Uterus (tissue), 4 donors: ENCODE data around the gene SNX22. TPM values are rescaled to one million over a fixed set of nuclear protein-coding genes. Genes with fewer than 3 reads are reported as not detected.

Source experiments
- DNase-seq, 2 donors: peaks; one replicate each; pipeline ENCODE4 v3.0.0-alpha.2; 2019 to 2020
- H3K27ac ChIP-seq, 2 donors: fragments of 200-600 bp; sonication (generic); 1 replicate in 1 of 2; 2 replicates in 1 of 2; pipeline ENCODE4 v1.5.1; 2016 to 2018
- H3K27me3 ChIP-seq, 2 donors: fragments of 200-600 bp; sonication (generic); one replicate each; pipeline ENCODE4 v1.5.1; 2018 to 2019; ENCODE audit warnings: control low read depth in 1 of 2
- H3K36me3 ChIP-seq, 2 donors: fragments of 200-600 bp; sonication (generic); one replicate each; pipeline ENCODE4 v1.5.1; 2019; ENCODE audit warnings: control low read depth in 1 of 2
- H3K4me1 ChIP-seq, 2 donors: fragments of 200-600 bp; sonication (generic); one replicate each; pipeline ENCODE4 v1.5.1; 2018 to 2019; ENCODE audit warnings: control low read depth in 1 of 2
- H3K4me3 ChIP-seq, 2 donors: fragments of 200-600 bp; sonication (generic); 1 replicate in 1 of 2; 2 replicates in 1 of 2; pipeline ENCODE4 v1.5.1; 2018 to 2019; ENCODE audit warnings: mild to moderate bottlenecking in 1 of 2
- H3K9me3 ChIP-seq, 2 donors: fragments of 200-600 bp; sonication (generic); one replicate each; pipeline ENCODE4 v1.5.1; 2019; ENCODE audit warnings: control low read depth in 1 of 2
- CTCF ChIP-seq, 4 experiments: fragments of 200-600 bp in 2 of 4; fragments of 450-650 bp in 2 of 4; sonication (generic) in 2 of 4; IDR thresholded peaks; one replicate each; pipeline ENCODE4 v1.5.1; 2016 to 2019; ENCODE audit warnings: antibody characterized with exemption in 4 of 4, mild to moderate bottlenecking in 2 of 4, moderate library complexity in 1 of 4
- POLR2A ChIP-seq, 2 donors: fragments of 450-650 bp; IDR thresholded peaks; one replicate each; pipeline ENCODE4 v1.6.1; 2016; ENCODE audit warnings: antibody characterized with exemption in 2 of 2, mild to moderate bottlenecking in 1 of 2, moderate library complexity in 1 of 2
- intact Hi-C: fragments of 100-400 bp; cut with DNase I; formaldehyde crosslinking; loops from one replicate; pipeline ENCODE4 v1.15.1; 2023; ENCODE audit warnings: low total_unique reads
- total RNA-seq, 4 donors: library from RNA; depleted of rRNA in 3 of 4; stranded (reverse); fragments of >200 nt in 3 of 4; gene quantifications; one replicate each; pipeline versions ENCODE4 v1.1.0 to v1.2.4, GENCODE V29; 2014 to 2023
- donor health status: DM: yes; HTN: yes; CAD: no.

SNX22 gene
- total RNA-seq, 4 donors from 2014 or later, result 0.55 to 1.7 TPM; not detected in 2

- H3K9me3 ChIP-seq, result no peaks in the 10 kb centered on the region
- no peak overlapping the region for H3K4me3 ChIP-seq
- no peak for DNase-seq
- no peak overlapping the region for H3K27ac ChIP-seq
- intact Hi-C loops, result no loop called here
- H3K27me3 ChIP-seq, result no peaks in the 10 kb centered on the region
- no peaks in the 10 kb centered on the region for H3K36me3 ChIP-seq
- no peaks in the 10 kb centered on the region for H3K4me1 ChIP-seq
- no peak for TF ChIP-seq CTCF (IDR thresholded peaks at IDR 0.05)
- no peak for TF ChIP-seq POLR2A (IDR thresholded peaks at IDR 0.05)
These were observed 21.4 kb upstream of the SNX22 start for GRCh38 chr15:64130159-64130558.

GRCh38 chr15:64131547-64131946 lies 20.0 kb upstream of the SNX22 start:
- Histone ChIP-seq H3K4me1 (no peaks in the 10 kb centered on the region), H3K27me3 (no peaks in the 10 kb centered on the region), H3K4me3 (no peak overlapping the region), H3K36me3 (no peaks in the 10 kb centered on the region), H3K9me3 (no peaks in the 10 kb centered on the region), H3K27ac (no peak overlapping the region)
- intact Hi-C loops, result no loop called here
- no peak for DNase-seq
- TF ChIP-seq POLR2A (IDR thresholded peaks at IDR 0.05), result no peak
- no peak for TF ChIP-seq CTCF (IDR thresholded peaks at IDR 0.05)

GRCh38 chr15:64132217-64132616 lies 19.3 kb upstream of the SNX22 start:
- no peaks in the 10 kb centered on the region for H3K36me3 ChIP-seq
- H3K27ac ChIP-seq, result no peak overlapping the region
- no peaks in the 10 kb centered on the region for H3K9me3 ChIP-seq
- no peaks in the 10 kb centered on the region for H3K4me1 ChIP-seq
- DNase-seq, result no peak
- intact Hi-C loops, result no loop called here
- H3K27me3 ChIP-seq, result no peaks in the 10 kb centered on the region
- H3K4me3 ChIP-seq, result no peak overlapping the region
- TF ChIP-seq POLR2A (IDR thresholded peaks at IDR 0.05) (no peak), CTCF (IDR thresholded peaks at IDR 0.05) (no peak)

GRCh38 chr15:64133623-64134344 lies 17.7 kb upstream of the SNX22 start:
- H3K4me1 ChIP-seq, result no peaks in the 10 kb centered on the region
- TF ChIP-seq POLR2A (IDR thresholded peaks at IDR 0.05), result no peak
- no peak for TF ChIP-seq CTCF (IDR thresholded peaks at IDR 0.05)
- no peak for DNase-seq
- no peaks in the 10 kb centered on the region for H3K36me3 ChIP-seq
- H3K27ac ChIP-seq, result no peak overlapping the region
- intact Hi-C loops, result no loop called here
- H3K9me3 ChIP-seq, result no peaks in the 10 kb centered on the region
- no peaks in the 10 kb centered on the region for H3K27me3 ChIP-seq
- H3K4me3 ChIP-seq, result no peak overlapping the region

GRCh38 chr15:64134345-64134829 lies 17.1 kb upstream of the SNX22 start:
- Histone ChIP-seq H3K27ac (no peak overlapping the region), H3K4me1 (no peaks in the 10 kb centered on the region), H3K4me3 (no peak overlapping the region), H3K9me3 (no peaks in the 10 kb centered on the region), H3K27me3 (no peaks in the 10 kb centered on the region), H3K36me3 (no peaks in the 10 kb centered on the region)
- DNase-seq, result no peak
- intact Hi-C loops, result no loop called here
- TF ChIP-seq CTCF (IDR thresholded peaks at IDR 0.05) (no peak), POLR2A (IDR thresholded peaks at IDR 0.05) (no peak)
